Gastroesophageal sphincter (tissue), 4 donors: ENCODE results near the gene LRRC3C. TPM values are rescaled to one million over a fixed set of nuclear protein-coding genes. Genes with fewer than 3 reads are reported as not detected.
A peak's percentile ranks its signal among the peaks of the same experiment; 100 is the strongest.

Source experiments
- ATAC-seq: fragments of 150-250 bp; one replicate; pipeline ENCODE4 v1.9.1; 2016; ENCODE audit warnings: mild to moderate bottlenecking, moderate library complexity
- H3K27ac ChIP-seq, 4 donors: fragments of 200-600 bp; sonication (generic) in 3 of 4; 1 replicate in 3 of 4; 2 replicates in 1 of 4; pipeline ENCODE4 v1.5.1; 2016 to 2019
- H3K27me3 ChIP-seq: fragments of 200-600 bp; sonication (generic); one replicate; pipeline ENCODE4 v1.5.1; 2019
- H3K36me3 ChIP-seq, 2 donors: fragments of 200-600 bp; sonication (generic); one replicate each; pipeline ENCODE4 v1.5.1; 2019; ENCODE audit warnings: control low read depth in 1 of 2
- H3K4me1 ChIP-seq, 3 donors: fragments of 200-600 bp; sonication (generic); 1 replicate in 2 of 3; 2 replicates in 1 of 3; pipeline ENCODE4 v1.5.1; 2016 to 2019; ENCODE audit warnings: control low read depth in 2 of 3
- H3K4me3 ChIP-seq, 2 donors: fragments of 200-600 bp; sonication (generic); one replicate each; pipeline ENCODE4 v1.5.1; 2019; ENCODE audit warnings: mild to moderate bottlenecking in 1 of 2, moderate library complexity in 1 of 2
- H3K9me3 ChIP-seq, 3 donors: fragments of 200-600 bp; sonication (generic); one replicate each; pipeline ENCODE4 v1.5.1; 2017 to 2019; ENCODE audit warnings: control low read depth in 2 of 3
- EP300 ChIP-seq: sonication (generic); formaldehyde crosslinking; IDR thresholded peaks from one replicate; pipeline ENCODE4 v1.6.1; 2017; ENCODE audit warnings: antibody characterized with exemption, mild to moderate bottlenecking
- POLR2A ChIP-seq, 2 donors: fragments of 450-650 bp; IDR thresholded peaks; one replicate each; pipeline ENCODE4 v1.6.1; 2017; ENCODE audit warnings: antibody characterized with exemption in 2 of 2, mild to moderate bottlenecking in 2 of 2, moderate library complexity in 1 of 2
- POLR2AphosphoS5 ChIP-seq: sonication (generic); formaldehyde crosslinking; IDR thresholded peaks from one replicate; pipeline ENCODE4 v1.6.1; 2017; ENCODE audit warnings: antibody characterized with exemption
- whole genome bisulfite sequencing, 2 donors: methylation state at CpG; one replicate each; pipeline ENCODE4 v1.1.5; 2018; ENCODE audit warnings: low coverage in 1 of 2; 5-methylcytosine and 5-hydroxymethylcytosine counted together
- total RNA-seq, 4 donors: library from RNA; depleted of rRNA; stranded (reverse); fragments of >200 nt; gene quantifications; one replicate each; pipeline ENCODE4 v1.1.0, GENCODE V29; 2016
- TF ChIP-seq, protein P1 (sequence below), 4 experiments: fragments of 200-600 bp in 2 of 4; fragments of 450-650 bp in 2 of 4; sonication (generic) in 1 of 4; IDR thresholded peaks; one replicate each; pipeline ENCODE4 v1.5.1; 2017 to 2019; ENCODE audit warnings: antibody characterized with exemption in 4 of 4, mild to moderate bottlenecking in 2 of 4, moderate library complexity in 2 of 4

The LRRC3C gene
- total RNA-seq, 4 donors from 2014 or later = 1.1 TPM; not detected in 3

DNA sequence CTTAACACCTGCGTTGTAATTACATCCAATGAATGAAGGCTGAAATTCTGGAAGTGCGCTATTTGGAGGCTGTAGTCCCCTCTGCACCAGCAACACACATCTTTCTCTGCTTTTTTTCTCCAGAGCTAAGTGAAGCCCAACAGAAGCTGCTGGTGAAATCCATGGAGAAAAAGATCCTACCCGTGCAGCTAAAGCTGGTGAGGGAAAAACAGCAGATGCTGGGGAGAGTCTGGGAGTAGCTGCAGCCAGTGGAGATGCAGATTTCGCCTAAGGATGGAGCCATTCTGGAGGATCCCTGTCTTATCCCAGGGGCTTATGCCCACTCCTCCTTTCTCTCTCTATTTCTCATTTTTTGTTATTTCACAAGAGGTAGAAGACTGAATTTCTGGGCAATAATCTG lies 48.3 kb downstream of the LRRC3C start:
- no peak for TF ChIP-seq EP300
- no peak for TF ChIP-seq POLR2AphosphoS5
- TF ChIP-seq, protein P1, sequence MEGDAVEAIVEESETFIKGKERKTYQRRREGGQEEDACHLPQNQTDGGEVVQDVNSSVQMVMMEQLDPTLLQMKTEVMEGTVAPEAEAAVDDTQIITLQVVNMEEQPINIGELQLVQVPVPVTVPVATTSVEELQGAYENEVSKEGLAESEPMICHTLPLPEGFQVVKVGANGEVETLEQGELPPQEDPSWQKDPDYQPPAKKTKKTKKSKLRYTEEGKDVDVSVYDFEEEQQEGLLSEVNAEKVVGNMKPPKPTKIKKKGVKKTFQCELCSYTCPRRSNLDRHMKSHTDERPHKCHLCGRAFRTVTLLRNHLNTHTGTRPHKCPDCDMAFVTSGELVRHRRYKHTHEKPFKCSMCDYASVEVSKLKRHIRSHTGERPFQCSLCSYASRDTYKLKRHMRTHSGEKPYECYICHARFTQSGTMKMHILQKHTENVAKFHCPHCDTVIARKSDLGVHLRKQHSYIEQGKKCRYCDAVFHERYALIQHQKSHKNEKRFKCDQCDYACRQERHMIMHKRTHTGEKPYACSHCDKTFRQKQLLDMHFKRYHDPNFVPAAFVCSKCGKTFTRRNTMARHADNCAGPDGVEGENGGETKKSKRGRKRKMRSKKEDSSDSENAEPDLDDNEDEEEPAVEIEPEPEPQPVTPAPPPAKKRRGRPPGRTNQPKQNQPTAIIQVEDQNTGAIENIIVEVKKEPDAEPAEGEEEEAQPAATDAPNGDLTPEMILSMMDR (IDR thresholded peaks at IDR 0.05) = no peak
- TF ChIP-seq POLR2A (IDR thresholded peaks at IDR 0.05) = no peak

DNA sequence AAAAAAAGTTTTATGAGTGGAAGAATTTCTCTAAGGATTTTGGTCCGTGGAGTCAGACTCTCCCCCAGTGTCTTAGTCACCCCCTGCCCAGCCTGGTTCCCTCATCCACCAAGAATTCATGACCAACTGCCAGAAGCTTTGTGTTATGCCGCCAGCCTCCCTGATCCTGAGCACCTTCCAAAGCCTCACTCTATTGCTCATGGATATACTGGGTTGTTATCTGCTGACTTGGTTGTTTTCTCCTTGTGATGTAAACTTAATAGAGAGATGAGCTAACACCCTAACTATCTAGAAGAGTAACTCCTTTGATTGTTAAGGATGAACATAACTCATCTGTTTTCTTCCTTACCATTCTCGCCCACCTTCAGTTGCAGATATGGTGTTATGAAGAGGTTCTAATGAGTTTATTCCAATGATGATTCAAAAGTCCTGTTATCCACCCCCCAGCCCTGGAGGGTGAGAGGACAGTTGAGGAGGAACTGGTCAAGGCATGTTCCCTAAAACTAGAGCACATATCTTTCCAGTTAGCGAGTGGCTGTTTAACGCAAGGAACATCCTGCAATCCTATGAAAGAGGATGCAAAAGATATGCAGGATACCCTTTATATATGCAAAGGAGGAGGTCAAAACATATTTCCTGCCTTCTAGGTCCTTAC lies 51.6 kb downstream of the LRRC3C start:
- Histone ChIP-seq H3K9me3 (no peaks in the 10 kb centered on the region), H3K27ac (no peak overlapping the region), H3K4me3 (no peak overlapping the region), H3K27me3 (peaks cover 24% of the 10 kb centered on the region), H3K4me1 (peaks cover 0 to 34% (median 17%) of the 10 kb centered on the region in 3 donors), H3K36me3 (peaks cover 0 to 7% of the 10 kb centered on the region in 2 donors)
- WGBS, 2 donors = 47 to 53% methylated on average over 4 to 5 of the region's 5 CpGs
- TF ChIP-seq EP300 (no peak), POLR2AphosphoS5 (no peak), POLR2A (IDR thresholded peaks at IDR 0.05) (no peak)
- TF ChIP-seq, protein P1 (IDR thresholded peaks at IDR 0.05) = no peak
- ATAC-seq = no peak

More for the DNA sequence above, 48.3 kb downstream of the LRRC3C start:
- Histone ChIP-seq H3K9me3 (no peaks in the 10 kb centered on the region), H3K4me3 (no peak overlapping the region), H3K4me1 (peaks cover 0 to 8% (median 3%) of the 10 kb centered on the region in 3 donors), H3K27me3 (peaks cover 50% of the 10 kb centered on the region), H3K36me3 (no peaks in the 10 kb centered on the region), H3K27ac (no peak overlapping the region)
- WGBS, 2 donors = 49 to 51% methylated on average over 3 of the region's 4 CpGs
- no peak for ATAC-seq

DNA sequence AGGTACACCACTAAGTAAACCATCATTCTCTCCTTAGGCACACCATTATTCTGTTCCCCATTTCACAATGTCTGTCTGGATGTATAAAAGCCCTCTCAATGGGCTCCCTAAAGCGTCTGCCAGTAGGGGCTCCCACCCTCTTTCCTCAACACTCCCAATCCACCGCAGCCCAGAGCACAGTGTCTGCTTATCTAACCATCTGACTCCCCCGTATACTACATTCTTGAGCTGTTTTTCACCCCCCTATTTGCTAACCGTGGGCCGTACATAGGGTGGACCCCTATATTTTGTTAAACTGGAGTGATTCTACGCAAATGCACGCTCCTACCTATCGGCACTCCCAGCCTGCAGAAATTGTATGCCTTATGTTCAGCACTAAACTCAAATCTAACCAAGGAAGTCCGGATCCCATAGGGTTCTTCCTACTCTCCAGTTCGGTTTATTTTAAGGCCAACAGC lies 52.4 kb downstream of the LRRC3C start:
- Histone ChIP-seq H3K27me3 (peaks cover 18% of the 10 kb centered on the region), H3K4me1 (peaks cover 0 to 38% (median 17%) of the 10 kb centered on the region in 3 donors), H3K27ac (peak overlapping the region; percentile 66 to 98 (median 94)), H3K9me3 (no peaks in the 10 kb centered on the region), H3K4me3 (peak overlapping the region; percentile 49 to 67), H3K36me3 (peaks cover 0 to 14% of the 10 kb centered on the region in 2 donors)
- TF ChIP-seq POLR2A (IDR thresholded peaks at IDR 0.05) (no peak), POLR2AphosphoS5 (no peak), EP300 (no peak)
- TF ChIP-seq, protein P1 (IDR thresholded peaks at IDR 0.05) = no peak
- 0 to 1% methylated on average over 10 of the region's 10 CpGs for WGBS, 2 donors
- ATAC-seq = peak; percentile 22

DNA sequence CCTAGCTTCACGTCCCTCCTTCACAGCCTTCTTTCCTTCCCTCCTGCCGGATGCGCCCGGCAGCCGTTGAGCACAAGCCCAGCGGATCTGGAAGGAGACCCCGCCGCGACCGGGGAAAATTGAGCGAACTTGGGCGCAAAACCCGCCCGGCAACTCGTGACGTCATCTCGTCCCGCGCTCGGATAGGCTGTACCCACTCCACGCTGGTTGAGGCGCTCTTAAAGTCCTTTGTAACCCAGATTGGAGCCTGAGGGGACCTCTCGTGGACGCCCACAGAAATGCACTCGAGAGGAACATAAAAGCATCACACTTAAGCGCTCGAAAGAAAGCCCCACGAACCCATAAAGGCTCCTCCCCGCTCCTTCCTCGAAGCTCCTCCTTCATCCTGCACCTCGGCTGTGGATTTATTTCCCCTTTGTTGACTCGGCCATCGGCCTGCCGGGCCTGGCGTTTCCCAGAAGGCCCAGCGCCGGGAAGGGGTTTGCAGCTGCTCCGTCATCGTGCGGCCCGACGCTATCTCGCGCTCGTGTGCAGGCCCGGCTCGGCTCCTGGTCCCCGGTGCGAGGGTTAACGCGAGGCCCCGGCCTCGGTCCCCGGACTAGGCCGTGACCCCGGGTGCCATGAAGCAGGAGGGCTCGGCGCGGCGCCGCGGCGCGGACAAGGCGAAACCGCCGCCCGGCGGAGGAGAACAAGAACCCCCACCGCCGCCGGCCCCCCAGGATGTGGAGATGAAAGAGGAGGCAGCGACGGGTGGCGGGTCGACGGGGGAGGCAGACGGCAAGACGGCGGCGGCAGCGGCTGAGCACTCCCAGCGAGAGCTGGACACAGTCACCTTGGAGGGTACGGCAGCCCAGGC lies 53.0 kb downstream of the LRRC3C start, which contains the start of gene PSMD3:
Gene PSMD3, plus strand, starts transcription at position 457 of the 856 bp plus-strand sequence. Its CDS starts 164 bp downstream, at position 621.
- H3K27ac ChIP-seq = peak within 1 kb of the TSS; percentile 89 to 98 (median 94)
- ATAC-seq = peak; percentile 99
- H3K36me3 ChIP-seq = peaks cover 0 to 21% of the 10 kb centered on the region in 2 donors
- H3K4me1 ChIP-seq = peaks cover 0 to 38% (median 17%) of the 10 kb centered on the region in 3 donors
- TF ChIP-seq POLR2AphosphoS5 (peak; percentile 97), EP300 (no peak), POLR2A (IDR thresholded peaks at IDR 0.05) (peak; percentile 87)
- TF ChIP-seq, protein P1 (IDR thresholded peaks at IDR 0.05) = peak; percentile 46 to 94 (median 88)
- no peaks in the 10 kb centered on the region for H3K9me3 ChIP-seq
- H3K27me3 ChIP-seq = peaks cover 18% of the 10 kb centered on the region
- 0% methylated on average over 1 to 8 of the region's 84 CpGs for WGBS, 2 donors
- H3K4me3 ChIP-seq = peak within 1 kb of the TSS; percentile 67 to 97
